Activated T-cell treated with anti-CD3 and anti-CD28 coated beads for 4 hours (primary cell): Measurements from ENCODE around the gene CCNY.
"Not testable (repeated sequence)": the region's sequence is repeated elsewhere in the genome, so short reads cannot be mapped to it uniquely, and the experiment has no call there.

Experiments
- DNase-seq: peaks from one replicate; pipeline ENCODE4 v3.0.0-alpha.2; 2020

Gene CCNY

GRCh38 chr10:35409808-35410207 is 73.5 kb downstream of the CCNY start:
- no peak for DNase-seq

GRCh38 chr10:35412003-35412723 is 75.9 kb downstream of the CCNY start:
- no peak for DNase-seq

GRCh38 chr10:35412900-35413491 is 76.7 kb downstream of the CCNY start:
- no peak for DNase-seq

- no peak for DNase-seq
Measured at GRCh38 chr10:35413985-35414861, 77.9 kb downstream of the CCNY start.

DNA sequence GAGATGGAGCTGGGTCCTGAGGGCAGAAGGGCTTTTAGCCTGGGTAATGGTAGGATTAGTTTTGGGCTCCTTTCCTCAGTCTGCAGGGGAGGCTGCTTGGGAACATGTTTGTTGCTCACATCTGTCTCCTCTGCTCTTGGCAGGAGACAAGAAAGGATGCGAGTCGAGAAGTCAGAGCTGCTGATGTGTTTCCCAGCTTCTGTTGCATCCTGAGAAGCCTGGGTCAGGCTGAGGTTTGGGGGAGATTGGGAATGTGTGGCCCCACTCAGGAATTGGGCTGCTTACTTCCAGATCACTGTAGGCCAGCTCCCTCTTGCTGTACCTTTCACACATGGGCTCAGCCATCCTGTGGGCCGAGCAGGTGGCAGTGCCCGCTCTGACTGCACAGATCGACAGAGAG is 79.2 kb downstream of the CCNY start:
- DNase-seq = no peak

- DNase-seq = no peak
Measured at GRCh38 chr10:35416619-35417312, 80.5 kb downstream of the CCNY start.

- DNase-seq = no peak
Measured at GRCh38 chr10:35417313-35417625, 81.0 kb downstream of the CCNY start.

GRCh38 chr10:35417795-35418194 is 81.5 kb downstream of the CCNY start:
- no peak for DNase-seq

- DNase-seq = not testable (repeated sequence)
Measured at GRCh38 chr10:35418580-35418979, 82.3 kb downstream of the CCNY start.

GRCh38 chr10:35420044-35420443 is 83.7 kb downstream of the CCNY start:
- no peak for DNase-seq

GRCh38 chr10:35420827-35421552 is 84.7 kb downstream of the CCNY start:
- no peak for DNase-seq

- DNase-seq = no peak
Measured at GRCh38 chr10:35421553-35422178, 85.4 kb downstream of the CCNY start.

GRCh38 chr10:35422228-35422627 is 85.9 kb downstream of the CCNY start:
- DNase-seq = no peak

DNA sequence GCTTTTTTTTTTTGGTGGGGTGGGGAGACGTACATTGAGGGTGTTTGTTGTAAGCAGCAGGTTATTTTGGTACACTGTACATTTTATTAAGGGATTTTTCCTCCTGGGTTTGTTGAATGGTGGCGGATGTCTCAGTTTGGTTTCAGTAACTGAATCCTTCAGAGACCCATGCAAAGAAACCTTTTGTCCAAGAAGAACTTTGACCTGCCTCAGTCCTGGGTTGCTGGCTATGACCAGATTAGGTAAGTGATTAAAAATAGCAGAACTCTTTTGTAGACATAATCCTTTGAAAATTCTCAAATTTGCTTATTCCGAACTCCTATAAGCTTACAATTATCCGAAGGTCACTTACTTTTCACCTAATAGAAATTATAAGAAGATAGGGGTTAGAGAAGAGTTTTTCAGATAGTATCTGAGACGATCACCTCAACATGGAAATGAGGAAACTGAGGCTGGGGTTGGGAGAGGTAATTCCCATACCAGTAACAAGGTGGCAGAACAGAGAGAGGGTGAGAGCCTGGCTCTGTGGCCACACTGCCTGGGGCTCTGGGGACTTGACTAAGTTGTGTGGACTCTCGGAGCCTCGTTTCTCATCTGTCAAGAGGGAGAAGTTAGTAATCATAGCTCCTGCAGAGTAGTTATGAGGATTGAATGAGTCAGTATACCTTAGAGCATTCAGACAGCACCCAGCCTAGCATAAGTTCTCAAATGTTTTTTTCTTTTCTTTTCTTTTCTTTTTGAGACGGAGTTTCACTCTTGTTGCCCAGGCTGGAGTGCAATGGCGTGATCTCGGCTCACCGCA is 87.4 kb downstream of the CCNY start:
- no peak for DNase-seq

DNA sequence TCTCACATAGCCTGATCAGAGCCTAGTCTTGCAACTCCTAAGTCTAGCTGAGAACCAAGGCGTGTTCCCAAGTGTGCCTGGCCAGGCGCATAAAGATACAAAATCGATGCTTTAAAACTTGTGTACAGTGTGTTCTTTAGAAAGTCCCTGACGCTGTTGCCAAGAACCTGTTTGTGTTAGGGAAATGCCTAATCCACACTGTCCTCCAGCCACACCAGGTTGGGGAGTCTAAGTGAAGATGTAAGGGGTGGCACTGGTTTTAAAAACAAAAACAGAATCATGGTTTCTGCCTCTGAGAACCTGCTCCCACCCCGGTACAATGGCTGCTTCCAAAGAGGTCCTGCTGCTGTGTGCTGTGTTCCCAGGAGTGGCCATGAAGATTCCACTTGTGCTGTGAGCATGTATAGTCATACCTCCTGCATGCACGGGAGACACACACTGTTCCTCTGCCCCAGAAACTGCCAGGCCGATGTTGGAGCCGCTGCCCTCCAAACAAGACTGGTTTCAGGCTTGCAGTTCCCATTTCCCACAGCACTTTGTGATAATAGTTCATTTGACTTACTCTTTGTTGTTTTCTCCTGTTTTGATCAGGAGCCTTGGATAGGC is 88.5 kb downstream of the CCNY start:
- no peak for DNase-seq

GRCh38 chr10:35425595-35425994 is 89.3 kb downstream of the CCNY start:
- DNase-seq = no peak

- DNase-seq = no peak
Measured at GRCh38 chr10:35426657-35427056, 90.3 kb downstream of the CCNY start.

DNA sequence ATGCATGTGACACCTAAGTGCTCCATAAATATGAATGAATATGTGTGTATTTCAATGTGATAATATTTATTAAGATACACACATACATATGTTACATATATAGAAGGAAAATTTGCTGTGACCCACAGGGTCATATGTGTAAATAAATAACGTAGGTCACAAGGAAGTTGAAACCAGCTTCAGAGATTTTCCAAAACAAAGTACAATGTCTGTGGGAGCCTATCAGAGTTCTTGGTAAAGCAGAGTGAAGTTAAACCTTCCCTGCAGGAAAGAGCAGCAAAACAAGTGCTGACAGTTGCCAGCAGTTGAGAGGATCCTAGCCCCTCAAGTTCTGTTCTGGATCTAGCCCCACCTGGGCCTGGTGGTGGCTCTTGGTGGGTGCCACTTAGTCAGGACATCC is 91.2 kb downstream of the CCNY start:
- no peak for DNase-seq

GRCh38 chr10:35428521-35428920 is 92.2 kb downstream of the CCNY start:
- DNase-seq = no peak

GRCh38 chr10:35432781-35433338 is 96.6 kb downstream of the CCNY start:
- DNase-seq = no peak
